ENCODE measurements around the gene EDEM3. TPM values are rescaled to one million over a fixed set of nuclear protein-coding genes. Genes with fewer than 3 reads are reported as not detected.
"Not testable (repeated sequence)": the region's sequence is repeated elsewhere in the genome, so short reads cannot be mapped to it uniquely, and the experiment has no call there.

The EDEM3 gene
- total and polyA plus RNA-seq, 2 donors (not counting 1 experiment from before 2014, with no cell fraction given): 40.2 to 47.9 TPM

GRCh38 chr1:184764483-184764882 is 9.8 kb upstream of the EDEM3 start:
- Histone ChIP-seq H3K4me2 (ENCODE audit: extremely low read depth, insufficient read depth, low read length) (no peak overlapping the region), H3K27me3 (ENCODE audit: control insufficient read depth, insufficient read depth, low read length) (no peaks in the 10 kb centered on the region), H3K27ac (ENCODE audit: insufficient read depth, low read length) (no peak overlapping the region), H3K9me3 (ENCODE audit: control insufficient read depth, insufficient read depth, low read depth, low read length) (no peaks in the 10 kb centered on the region), H3K4me3 (replicated peaks in 1 of 4; ENCODE audit: control extremely low read depth in 1 of 4, insufficient read depth in 1 of 4, low read depth in 3 of 4, low read length in 4 of 4) (no peak overlapping the region), H3K36me3 (ENCODE audit: control insufficient read depth, insufficient read depth, low read length) (no peaks in the 10 kb centered on the region), H3K9ac (ENCODE audit: insufficient read depth, low read length) (no peak overlapping the region), H4K20me1 (ENCODE audit: control insufficient read depth, extremely low read depth, insufficient read depth, low read length) (no peaks in the 10 kb centered on the region), H2AFZ (ENCODE audit: low read length) (no peak overlapping the region), H3K79me2 (ENCODE audit: control insufficient read depth, insufficient read depth, low read length) (no peaks in the 10 kb centered on the region), H3K4me1 (ENCODE audit: control insufficient read depth, extremely low read depth, insufficient read depth, low read length) (no peaks in the 10 kb centered on the region)
- no peak for TF ChIP-seq EZH2 (IDR thresholded peaks at IDR 0.05; ENCODE audit: low read length, missing control alignments)
- no peak for TF ChIP-seq CTCF (conservative IDR thresholded peaks at IDR 0.05 in 1 of 2, IDR thresholded peaks at IDR 0.05 in 1 of 2; ENCODE audit: low read depth in 1 of 2, low read length in 2 of 2)
- DNase-seq (ENCODE audit: low read depth in 2 of 2): no peak

- H3K9ac ChIP-seq (ENCODE audit: insufficient read depth, low read length); H3K4me3 ChIP-seq (replicated peaks in 1 of 4; ENCODE audit: control extremely low read depth in 1 of 4, insufficient read depth in 1 of 4, low read depth in 3 of 4, low read length in 4 of 4): not testable (repeated sequence)
Observed at GRCh38 chr1:184763520-184763919, 8.9 kb upstream of the EDEM3 start.

DNA sequence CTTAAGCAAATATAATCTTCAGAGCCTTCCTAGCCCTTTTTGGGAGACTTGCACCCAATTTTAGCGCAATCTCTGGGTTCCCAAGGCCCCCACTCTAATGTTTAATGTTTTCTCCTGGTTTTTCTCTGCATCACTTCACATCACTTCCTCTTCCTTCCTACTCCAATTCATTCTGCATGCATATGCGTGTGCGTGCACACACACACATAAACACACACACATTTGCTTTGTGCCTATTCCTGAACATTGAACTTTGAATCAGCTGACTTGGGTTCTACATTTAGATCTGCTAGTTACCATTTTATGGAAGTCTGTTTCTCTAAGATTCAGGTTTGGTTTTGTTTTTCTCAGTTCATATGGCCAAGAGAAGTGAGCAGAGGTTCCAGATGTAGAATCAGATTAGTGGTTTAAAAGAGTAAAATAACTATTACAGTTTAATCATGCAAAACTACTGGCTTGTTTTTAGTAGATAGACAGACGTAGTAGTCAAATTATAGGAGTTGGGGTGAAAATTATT is 7.4 kb upstream of the EDEM3 start:
- H3K27me3 ChIP-seq (ENCODE audit: control insufficient read depth, insufficient read depth, low read length): no peaks in the 10 kb centered on the region
- no peak overlapping the region for H3K4me2 ChIP-seq (ENCODE audit: extremely low read depth, insufficient read depth, low read length)
- H4K20me1 ChIP-seq (ENCODE audit: control insufficient read depth, extremely low read depth, insufficient read depth, low read length): no peaks in the 10 kb centered on the region
- H3K27ac ChIP-seq (ENCODE audit: insufficient read depth, low read length): no peak overlapping the region
- H3K4me3 ChIP-seq (replicated peaks in 1 of 4; ENCODE audit: control extremely low read depth in 1 of 4, insufficient read depth in 1 of 4, low read depth in 3 of 4, low read length in 4 of 4): no peak overlapping the region
- DNase-seq (ENCODE audit: low read depth in 2 of 2): no peak
- H3K79me2 ChIP-seq (ENCODE audit: control insufficient read depth, insufficient read depth, low read length): no peaks in the 10 kb centered on the region
- no peaks in the 10 kb centered on the region for H3K36me3 ChIP-seq (ENCODE audit: control insufficient read depth, insufficient read depth, low read length)
- H2AFZ ChIP-seq (ENCODE audit: low read length): no peak overlapping the region
- no peaks in the 10 kb centered on the region for H3K9me3 ChIP-seq (ENCODE audit: control insufficient read depth, insufficient read depth, low read depth, low read length)
- no peak for TF ChIP-seq EZH2 (IDR thresholded peaks at IDR 0.05; ENCODE audit: low read length, missing control alignments)
- TF ChIP-seq CTCF (conservative IDR thresholded peaks at IDR 0.05 in 1 of 2, IDR thresholded peaks at IDR 0.05 in 1 of 2; ENCODE audit: low read depth in 1 of 2, low read length in 2 of 2): no peak
- H3K9ac ChIP-seq (ENCODE audit: insufficient read depth, low read length): no peak overlapping the region
- H3K4me1 ChIP-seq (ENCODE audit: control insufficient read depth, extremely low read depth, insufficient read depth, low read length): no peaks in the 10 kb centered on the region

More at GRCh38 chr1:184763520-184763919, 8.9 kb upstream of the EDEM3 start:
- not testable (repeated sequence) for H3K79me2 ChIP-seq (ENCODE audit: control insufficient read depth, insufficient read depth, low read length); H3K27ac ChIP-seq (ENCODE audit: insufficient read depth, low read length); H2AFZ ChIP-seq (ENCODE audit: low read length); H3K4me1 ChIP-seq (ENCODE audit: control insufficient read depth, extremely low read depth, insufficient read depth, low read length); H3K27me3 ChIP-seq (ENCODE audit: control insufficient read depth, insufficient read depth, low read length); DNase-seq (ENCODE audit: low read depth in 2 of 2); H3K4me2 ChIP-seq (ENCODE audit: extremely low read depth, insufficient read depth, low read length); H3K36me3 ChIP-seq (ENCODE audit: control insufficient read depth, insufficient read depth, low read length); H3K9me3 ChIP-seq (ENCODE audit: control insufficient read depth, insufficient read depth, low read depth, low read length); H4K20me1 ChIP-seq (ENCODE audit: control insufficient read depth, extremely low read depth, insufficient read depth, low read length)

Measured in fibroblast of lung (primary cell).